HG03520 (cell line): ENCODE measurements around the gene PLPPR2.
"Not testable (repeated sequence)": the region's sequence is repeated elsewhere in the genome, so short reads cannot be mapped to it uniquely, and the experiment has no call there.

Experiments used
- ATAC-seq: cut with Tn5 transposase; IDR thresholded peaks from one replicate; pipeline ENCODE4 v1.9.1; 2021; ENCODE audit warnings: mild to moderate bottlenecking, moderate library complexity; ENCODE audit not compliant: unreplicated experiment

Gene PLPPR2

GRCh38 chr19:11339254-11340098, 15.8 kb upstream of the PLPPR2 start, which contains the start of gene RAB3D:
Gene RAB3D (minus strand): TSS chr19:11339657. CDS start chr19:11337399, 2,258 bp downstream.
- ATAC-seq: peak; percentile 58

- not testable (repeated sequence) for ATAC-seq
Observed at GRCh38 chr19:11340099-11340467, 15.1 kb upstream of the PLPPR2 start.

- ATAC-seq: no peak
Observed at GRCh38 chr19:11342429-11342828, 12.8 kb upstream of the PLPPR2 start.

GRCh38 chr19:11345122-11345803, 10.0 kb upstream of the PLPPR2 start:
- ATAC-seq: no peak

- ATAC-seq: peak; percentile 86
Observed at GRCh38 chr19:11346104-11346940, 8.9 kb upstream of the PLPPR2 start, which contains the start of the genes CCDC159 and TMEM205. Gene CCDC159 (plus strand): TSS chr19:11346519. CDS start chr19:11346607, 88 bp downstream. Gene TMEM205 (minus strand): TSS chr19:11346268. CDS start chr19:11345619, 649 bp downstream.

GRCh38 chr19:11347546-11348039, 7.6 kb upstream of the PLPPR2 start:
- ATAC-seq: no peak

GRCh38 chr19:11349171-11349570, 6.1 kb upstream of the PLPPR2 start:
- ATAC-seq: no peak

- ATAC-seq: not testable (repeated sequence)
Observed at GRCh38 chr19:11354102-11354501, 1.1 kb upstream of the PLPPR2 start.

- no peak for ATAC-seq
Observed at GRCh38 chr19:11356074-11356397, 804 bp downstream of the PLPPR2 start.

GRCh38 chr19:11356676-11357550, 1.7 kb downstream of the PLPPR2 start:
- no peak for ATAC-seq

- no peak for ATAC-seq
Observed at GRCh38 chr19:11359421-11359820, 4.2 kb downstream of the PLPPR2 start.

GRCh38 chr19:11361037-11361770, 6.0 kb downstream of the PLPPR2 start:
- ATAC-seq: no peak

GRCh38 chr19:11361771-11362731, 6.8 kb downstream of the PLPPR2 start:
- ATAC-seq: no peak

- no peak for ATAC-seq
Observed at GRCh38 chr19:11363881-11364280, 8.6 kb downstream of the PLPPR2 start.

GRCh38 chr19:11364296-11364904, 9.2 kb downstream of the PLPPR2 start:
- ATAC-seq: no peak

- no peak for ATAC-seq
Observed at GRCh38 chr19:11364935-11365334, 9.7 kb downstream of the PLPPR2 start.

GRCh38 chr19:11365557-11366117, 10.4 kb downstream of the PLPPR2 start:
- ATAC-seq: no peak
